Sigmoid colon (tissue), 7 donors: ENCODE measurements around the gene TPO. TPM values are rescaled to one million over a fixed set of nuclear protein-coding genes. Genes with fewer than 3 reads are reported as not detected.

Experiments
- DNase-seq: peaks from one replicate; pipeline ENCODE4 v3.0.0-alpha.2; 2019
- H3K27ac ChIP-seq, 4 donors: fragments of 200-600 bp; sonication (generic); one replicate each; pipeline ENCODE4 v1.5.1; 2016 to 2019; ENCODE audit warnings: mild to moderate bottlenecking in 1 of 4
- H3K27me3 ChIP-seq, 3 donors: fragments of 200-600 bp; sonication (generic); one replicate each; pipeline ENCODE4 v1.5.1; 2019; ENCODE audit warnings: mild to moderate bottlenecking in 1 of 3
- H3K36me3 ChIP-seq, 4 donors: fragments of 200-600 bp; sonication (generic); one replicate each; pipeline ENCODE4 v1.5.1; 2016 to 2019
- H3K4me1 ChIP-seq, 4 donors: fragments of 200-600 bp; sonication (generic); one replicate each; pipeline ENCODE4 v1.5.1; 2017 to 2019
- H3K4me3 ChIP-seq, 4 donors: fragments of 200-600 bp; sonication (generic); one replicate each; pipeline ENCODE4 v1.5.1; 2017 to 2019; ENCODE audit warnings: mild to moderate bottlenecking in 2 of 4, moderate library complexity in 1 of 4
- H3K9me3 ChIP-seq, 4 donors: fragments of 200-600 bp in 3 of 4; sonication (generic) in 3 of 4; one replicate each; pipeline versions ENCODE4 v1.5.1 to v1.6.1; 2013 to 2019
- CTCF ChIP-seq, 4 experiments: fragments of 450-650 bp in 3 of 4; fragments of 200-600 bp in 1 of 4; IDR thresholded peaks; one replicate each; pipeline ENCODE4 v1.5.1; 2016 to 2019; ENCODE audit warnings: antibody characterized with exemption in 4 of 4, mild to moderate bottlenecking in 3 of 4, moderate library complexity in 2 of 4
- EP300 ChIP-seq, 4 donors: sonication (generic); formaldehyde crosslinking; IDR thresholded peaks; one replicate each; pipeline ENCODE4 v1.6.1; 2017; ENCODE audit warnings: antibody characterized with exemption in 4 of 4
- POLR2A ChIP-seq, 2 donors: fragments of 450-650 bp; IDR thresholded peaks; one replicate each; pipeline ENCODE4 v1.6.1; 2016; ENCODE audit warnings: antibody characterized with exemption in 2 of 2, mild to moderate bottlenecking in 2 of 2, moderate library complexity in 2 of 2
- POLR2AphosphoS5 ChIP-seq, 4 donors: sonication (generic); formaldehyde crosslinking; IDR thresholded peaks; one replicate each; pipeline ENCODE4 v1.6.1; 2017; ENCODE audit warnings: antibody characterized with exemption in 4 of 4
- WGBS, 2 donors: extraction: QIAGEN DNeasy Blood & Tissue Kit; methylation state at CpG; one replicate each; pipeline ENCODE4 v1.1.7; 2013; 5-methylcytosine and 5-hydroxymethylcytosine counted together
- intact Hi-C: fragments of 100-400 bp; cut with DNase I; formaldehyde crosslinking; loops from one replicate; pipeline ENCODE4 v1.15.1; 2023
- polyA plus RNA-seq, 3 donors: library from polyadenylated mRNA; stranded (reverse); fragments of 200-250 nt; gene quantifications; one replicate each; pipeline ENCODE4 v1.2.3, GENCODE V29; 2013
- total RNA-seq, 4 donors: library from RNA; depleted of rRNA; stranded (reverse); fragments of >200 nt; gene quantifications; one replicate each; pipeline ENCODE4 v1.1.0, GENCODE V29; 2016
- donor health status: healthy with polysubstance abuse.
- donor health status: Bipolar disorder and iron deficiency.
- donor health status: healthy.

Gene TPO
- total and polyA plus RNA-seq, 7 donors, result 0.60 to 18.8 (median 3.5) TPM

- H3K4me1 ChIP-seq, result no peaks in the 10 kb centered on the region
- no peaks in the 10 kb centered on the region for H3K27me3 ChIP-seq
- H3K9me3 ChIP-seq, result no peaks in the 10 kb centered on the region
- H3K27ac ChIP-seq, result no peak overlapping the region
- intact Hi-C loops, result no loop called here
- no peak overlapping the region for H3K4me3 ChIP-seq
- no peaks in the 10 kb centered on the region for H3K36me3 ChIP-seq
- DNase-seq, result no peak
- no peak for TF ChIP-seq EP300 (IDR thresholded peaks at IDR 0.05)
- TF ChIP-seq CTCF (IDR thresholded peaks at IDR 0.05), result no peak
- TF ChIP-seq POLR2AphosphoS5 (IDR thresholded peaks at IDR 0.05), result no peak
- TF ChIP-seq POLR2A (IDR thresholded peaks at IDR 0.05), result no peak
- WGBS, 2 donors, result 89 to 91% methylated on average over 9 of the region's 9 CpGs
Observed at GRCh38 chr2:1556286-1556685, 143.0 kb downstream of the TPO start.

GRCh38 chr2:1556776-1557466, 143.7 kb downstream of the TPO start:
- no peaks in the 10 kb centered on the region for H3K9me3 ChIP-seq
- WGBS, 2 donors, result 85 to 89% methylated on average over 13 of the region's 13 CpGs
- H3K27me3 ChIP-seq, result no peaks in the 10 kb centered on the region
- H3K4me1 ChIP-seq, result no peaks in the 10 kb centered on the region
- no peak for DNase-seq
- H3K36me3 ChIP-seq, result no peaks in the 10 kb centered on the region
- intact Hi-C loops, result no loop called here
- H3K27ac ChIP-seq, result no peak overlapping the region
- H3K4me3 ChIP-seq, result no peak overlapping the region
- TF ChIP-seq CTCF (IDR thresholded peaks at IDR 0.05) (no peak), EP300 (IDR thresholded peaks at IDR 0.05) (no peak), POLR2A (IDR thresholded peaks at IDR 0.05) (no peak), POLR2AphosphoS5 (IDR thresholded peaks at IDR 0.05) (no peak)

GRCh38 chr2:1557467-1557820, 144.2 kb downstream of the TPO start:
- Histone ChIP-seq H3K4me3 (no peak overlapping the region), H3K27me3 (no peaks in the 10 kb centered on the region), H3K27ac (no peak overlapping the region), H3K36me3 (no peaks in the 10 kb centered on the region), H3K4me1 (no peaks in the 10 kb centered on the region), H3K9me3 (no peaks in the 10 kb centered on the region)
- no peak for DNase-seq
- 87 to 88% methylated on average over 11 of the region's 11 CpGs for WGBS, 2 donors
- TF ChIP-seq POLR2AphosphoS5 (IDR thresholded peaks at IDR 0.05) (no peak), POLR2A (IDR thresholded peaks at IDR 0.05) (no peak), EP300 (IDR thresholded peaks at IDR 0.05) (no peak), CTCF (IDR thresholded peaks at IDR 0.05) (no peak)
- intact Hi-C loops, result no loop called here

- Histone ChIP-seq H3K36me3 (no peaks in the 10 kb centered on the region), H3K4me1 (no peaks in the 10 kb centered on the region), H3K27ac (no peak overlapping the region), H3K27me3 (no peaks in the 10 kb centered on the region), H3K9me3 (no peaks in the 10 kb centered on the region), H3K4me3 (no peak overlapping the region)
- no peak for DNase-seq
- 89 to 91% methylated on average over 15 of the region's 15 CpGs for WGBS, 2 donors
- TF ChIP-seq EP300 (IDR thresholded peaks at IDR 0.05) (no peak), POLR2A (IDR thresholded peaks at IDR 0.05) (no peak), POLR2AphosphoS5 (IDR thresholded peaks at IDR 0.05) (no peak), CTCF (IDR thresholded peaks at IDR 0.05) (no peak)
- intact Hi-C loops, result no loop called here
Observed at GRCh38 chr2:1559589-1560175, 146.4 kb downstream of the TPO start.
